HCT116 (cell line): ENCODE measurements around the gene RYR3. TPM values are rescaled to one million over a fixed set of nuclear protein-coding genes. Genes with fewer than 3 reads are reported as not detected.

Experiments used
- ATAC-seq: fragments of 200-7000 bp; cut with Tn5 transposase; 2 replicates; pipeline ENCODE4 v1.9.1; 2020; ENCODE audit warnings: mild to moderate bottlenecking, moderate library complexity
- BruUV-seq: library from RNA; stranded (reverse); fragments of 400-500 nt; replicated peaks from 2 replicates; lab custom pipeline; 2021; lab: Mats Ljungman, UMichigan
- CTCF ChIA-PET: fragments of 300-600 bp; sonication (Branson Sonifier 250); formaldehyde crosslinking; loops from one replicate; lab custom pipeline; 2021; ENCODE audit warnings: antibody characterized with exemption; lab: Charles Lee
- POLR2A ChIA-PET: fragments of 300-600, 350-600 bp; sonication (Branson Sonifier 250); formaldehyde crosslinking; loops from one replicate; lab custom pipeline; 2021; ENCODE audit warnings: antibody characterized with exemption; lab: Charles Lee
- RAD21 ChIA-PET, 2 experiments: fragments of 300-600 bp; sonication (Branson Sonifier 250); formaldehyde crosslinking; loops; one replicate each; lab custom pipeline; 2023; ENCODE audit warnings: low total read pairs in 2 of 2; ENCODE audit not compliant: uncharacterized antibody in 2 of 2, unreplicated experiment in 2 of 2, low non-redundant PET in 1 of 2; lab: Charles Lee
- DNase-seq: peaks from one replicate; pipeline ENCODE4 v3.0.0-alpha.2; 2010; ENCODE audit warnings: low read depth, low spot score
- H2AFZ ChIP-seq: fragments of 200-600 bp; shearing (Covaris generic), sonication (generic); 2 replicates; pipeline ENCODE4 v1.6.1; 2017; ENCODE audit warnings: low read depth, mixed run types, mixed read lengths, antibody characterized with exemption, low read length; ENCODE audit not compliant: poor library complexity, severe bottlenecking
- H3K27ac ChIP-seq: 2 replicates; pipeline ENCODE4 v1.5.1; 2012; ENCODE audit warnings: low read depth, low read length
- H3K27me3 ChIP-seq: fragments of 200-600 bp; sonication (generic); 2 replicates; pipeline ENCODE4 v1.6.1; 2016; ENCODE audit warnings: mixed run types, low read length, mixed read lengths; ENCODE audit not compliant: insufficient read depth
- H3K36me3 ChIP-seq, 2 experiments: fragments of 200-500 bp in 1 of 2; fragments of 200-600 bp in 1 of 2; sonication (Bioruptor generic) in 1 of 2; sonication (generic) in 1 of 2; 2 replicates each; pipeline versions ENCODE4 v1.5.1 to v1.6.1; 2014 to 2016; ENCODE audit warnings: low read length in 2 of 2, inconsistent platforms in 1 of 2, mixed read lengths in 1 of 2, mixed run types in 1 of 2; ENCODE audit not compliant: insufficient read depth in 2 of 2, control insufficient read depth in 1 of 2
- H3K4me1 ChIP-seq, 2 experiments: fragments of 200-600 bp in 1 of 2; sonication (generic) in 1 of 2; 2 replicates each; pipeline versions ENCODE4 v1.5.1 to v1.6.1; 2012 to 2017; ENCODE audit warnings: low read length in 2 of 2, inconsistent platforms in 1 of 2, mild to moderate bottlenecking in 1 of 2, mixed read lengths in 1 of 2, mixed run types in 1 of 2, moderate library complexity in 1 of 2; ENCODE audit not compliant: insufficient read depth in 2 of 2, control insufficient read depth in 1 of 2
- H3K4me2 ChIP-seq: fragments of 200-600 bp; sonication (generic); 2 replicates; pipeline ENCODE4 v1.6.1; 2017; ENCODE audit warnings: mixed run types, low read length, mixed read lengths
- H3K4me3 ChIP-seq, 2 experiments: fragments of 200-600 bp in 1 of 2; sonication (generic) in 1 of 2; replicated peaks in 1 of 2; 2 replicates each; pipeline ENCODE4 v1.5.1; 2011 to 2016; ENCODE audit warnings: low read length in 2 of 2, control low read depth in 1 of 2, low read depth in 1 of 2, mild to moderate bottlenecking in 1 of 2, mixed read lengths in 1 of 2, mixed run types in 1 of 2
- H3K79me2 ChIP-seq: fragments of 200-600 bp; sonication (generic); 2 replicates; pipeline ENCODE4 v1.6.1; 2017; ENCODE audit warnings: mild to moderate bottlenecking, mixed run types, low read length, moderate library complexity, mixed read lengths; ENCODE audit not compliant: insufficient read depth
- H3K9ac ChIP-seq: fragments of 200-600 bp; sonication (generic); 2 replicates; pipeline ENCODE4 v1.6.1; 2016; ENCODE audit warnings: low read length, mixed read lengths
- H3K9me2 ChIP-seq: fragments of 200-600 bp; sonication (generic), shearing (Covaris generic); 2 replicates; pipeline ENCODE4 v1.6.1; 2017; ENCODE audit warnings: mixed run types, mild to moderate bottlenecking, moderate library complexity; ENCODE audit not compliant: insufficient read depth
- H3K9me3 ChIP-seq, 2 experiments: fragments of 200-500 bp in 1 of 2; fragments of 200-600 bp in 1 of 2; sonication (Bioruptor generic) in 1 of 2; sonication (generic) in 1 of 2; 2 replicates each; pipeline ENCODE4 v1.6.1; 2014 to 2017; ENCODE audit warnings: low read length in 2 of 2, mixed read lengths in 2 of 2, inconsistent platforms in 1 of 2, low read depth in 1 of 2, mild to moderate bottlenecking in 1 of 2, mixed run types in 1 of 2, moderate library complexity in 1 of 2; ENCODE audit not compliant: control insufficient read depth in 1 of 2, insufficient read depth in 1 of 2
- H4K20me1 ChIP-seq: fragments of 200-600 bp; sonication (generic), shearing (Covaris generic); 2 replicates; pipeline ENCODE4 v1.6.1; 2017; ENCODE audit warnings: mixed run types, mild to moderate bottlenecking, moderate library complexity; ENCODE audit not compliant: insufficient read depth
- CBX3 ChIP-seq: IDR thresholded peaks from 2 replicates; pipeline ENCODE4 v1.6.1; 2012; ENCODE audit warnings: low read depth
- CEBPB ChIP-seq: IDR thresholded peaks from 2 replicates; pipeline ENCODE4 v1.6.1; 2012; ENCODE audit warnings: low read depth
- EGR1 ChIP-seq: IDR thresholded peaks from 2 replicates; pipeline ENCODE4 v1.6.1; 2012; ENCODE audit warnings: low read depth
- EZH2 ChIP-seq: fragments of 200-600 bp; sonication (generic); IDR thresholded peaks from 2 replicates; pipeline ENCODE4 v1.6.1; 2017; ENCODE audit warnings: antibody characterized with exemption, mixed run types
- EZH2phosphoT487 ChIP-seq: fragments of 200-600 bp; IDR thresholded peaks from 2 replicates; pipeline ENCODE4 v1.6.1; 2018; ENCODE audit warnings: antibody characterized with exemption, borderline replicate concordance
- FOSL1 ChIP-seq: IDR thresholded peaks from 2 replicates; pipeline ENCODE4 v1.6.1; 2012; ENCODE audit warnings: low read depth
- POLR2A ChIP-seq: IDR thresholded peaks from 2 replicates; pipeline ENCODE4 v1.7.0; 2011; ENCODE audit warnings: borderline replicate concordance; ENCODE audit not compliant: insufficient read depth, insufficient read length; ENCODE audit errors: extremely low read depth
- POLR2AphosphoS5 ChIP-seq: IDR thresholded peaks from 2 replicates; pipeline ENCODE4 v1.6.1; 2011; ENCODE audit warnings: mild to moderate bottlenecking, low read depth, low read length, moderate library complexity
- RAD21 ChIP-seq: IDR thresholded peaks from 2 replicates; pipeline ENCODE4 v1.6.1; 2012; ENCODE audit warnings: low read depth, mild to moderate bottlenecking
- SIN3A ChIP-seq: IDR thresholded peaks from 2 replicates; pipeline ENCODE4 v1.6.1; 2012; ENCODE audit warnings: low read depth
- TCF7L2 ChIP-seq: IDR thresholded peaks from 2 replicates; pipeline ENCODE4 v1.7.0; 2011; ENCODE audit warnings: borderline replicate concordance, inconsistent platforms; ENCODE audit not compliant: insufficient read depth, insufficient read length; ENCODE audit errors: extremely low read depth
- YY1 ChIP-seq: IDR thresholded peaks from 2 replicates; pipeline ENCODE4 v1.6.1; 2011; ENCODE audit warnings: low read length, low read depth, moderate library complexity, mild to moderate bottlenecking; ENCODE audit not compliant: insufficient replicate concordance; ENCODE audit errors: extremely low read depth
- ZNF274 ChIP-seq: fragments of 200-500 bp; sonication (Bioruptor generic); IDR thresholded peaks from 2 replicates; pipeline ENCODE4 v1.6.1; 2014; ENCODE audit warnings: mild to moderate bottlenecking, low read depth, low read length, inconsistent platforms
- intact Hi-C: fragments of 100-400 bp; cut with micrococcal nuclease; formaldehyde crosslinking; loops from 2 replicates; pipeline ENCODE4 v1.10.0; 2022
- total RNA-seq: library from RNA; stranded (reverse); gene quantifications from one replicate; pipeline ENCODE4 v1.2.1, GENCODE V29; 2021; ENCODE audit not compliant: unreplicated experiment
- TF ChIP-seq, protein P1 (sequence below): IDR thresholded peaks from 2 replicates; pipeline ENCODE4 v1.6.1; 2011; ENCODE audit warnings: mild to moderate bottlenecking, low read length, moderate library complexity; ENCODE audit not compliant: insufficient replicate concordance; ENCODE audit errors: extremely low read depth
- TF ChIP-seq, protein P2 (sequence below): IDR thresholded peaks from 2 replicates; pipeline ENCODE4 v1.6.1; 2012; ENCODE audit warnings: low read depth

The RYR3 gene
- total RNA-seq, 1 experiment from 2014 or later, result not detected

DNA sequence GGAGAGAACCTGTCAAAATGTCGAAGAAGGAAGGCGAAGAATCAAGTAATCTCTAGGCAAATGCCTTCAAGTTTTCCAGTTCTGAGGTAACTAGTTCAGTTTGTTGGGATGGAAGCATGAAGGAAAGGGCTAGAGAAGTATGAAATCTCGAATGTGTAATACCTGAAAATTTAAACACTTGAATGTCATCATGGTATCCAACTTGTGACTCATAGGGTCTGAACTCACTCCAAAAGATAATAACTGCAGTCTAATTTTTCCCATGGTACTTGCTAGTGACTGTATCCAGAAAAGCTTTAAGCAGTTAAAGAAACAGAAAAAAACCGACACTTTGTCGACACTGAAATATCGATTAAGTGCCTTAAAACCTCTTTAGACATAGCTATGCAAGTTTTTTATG, 554.6 kb downstream of the RYR3 start:
- H3K9me3 ChIP-seq, result no peaks in the 10 kb centered on the region
- H3K4me3 ChIP-seq, result no peak overlapping the region
- H3K9me2 ChIP-seq, result no peaks in the 10 kb centered on the region
- ChIA-PET POLR2A (no interaction called here), RAD21 (no interaction called here), CTCF (no interaction called here)
- TF ChIP-seq EZH2phosphoT487, result no peak
- TF ChIP-seq TCF7L2, result no peak
- TF ChIP-seq POLR2A, result no peak
- TF ChIP-seq CEBPB, result no peak
- no peak for TF ChIP-seq CBX3
- no peak for TF ChIP-seq FOSL1
- TF ChIP-seq, protein P1, sequence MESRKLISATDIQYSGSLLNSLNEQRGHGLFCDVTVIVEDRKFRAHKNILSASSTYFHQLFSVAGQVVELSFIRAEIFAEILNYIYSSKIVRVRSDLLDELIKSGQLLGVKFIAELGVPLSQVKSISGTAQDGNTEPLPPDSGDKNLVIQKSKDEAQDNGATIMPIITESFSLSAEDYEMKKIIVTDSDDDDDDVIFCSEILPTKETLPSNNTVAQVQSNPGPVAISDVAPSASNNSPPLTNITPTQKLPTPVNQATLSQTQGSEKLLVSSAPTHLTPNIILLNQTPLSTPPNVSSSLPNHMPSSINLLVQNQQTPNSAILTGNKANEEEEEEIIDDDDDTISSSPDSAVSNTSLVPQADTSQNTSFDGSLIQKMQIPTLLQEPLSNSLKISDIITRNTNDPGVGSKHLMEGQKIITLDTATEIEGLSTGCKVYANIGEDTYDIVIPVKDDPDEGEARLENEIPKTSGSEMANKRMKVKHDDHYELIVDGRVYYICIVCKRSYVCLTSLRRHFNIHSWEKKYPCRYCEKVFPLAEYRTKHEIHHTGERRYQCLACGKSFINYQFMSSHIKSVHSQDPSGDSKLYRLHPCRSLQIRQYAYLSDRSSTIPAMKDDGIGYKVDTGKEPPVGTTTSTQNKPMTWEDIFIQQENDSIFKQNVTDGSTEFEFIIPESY, result no peak
- TF ChIP-seq EZH2, result no peak
- no peak for TF ChIP-seq RAD21
- TF ChIP-seq, protein P2, sequence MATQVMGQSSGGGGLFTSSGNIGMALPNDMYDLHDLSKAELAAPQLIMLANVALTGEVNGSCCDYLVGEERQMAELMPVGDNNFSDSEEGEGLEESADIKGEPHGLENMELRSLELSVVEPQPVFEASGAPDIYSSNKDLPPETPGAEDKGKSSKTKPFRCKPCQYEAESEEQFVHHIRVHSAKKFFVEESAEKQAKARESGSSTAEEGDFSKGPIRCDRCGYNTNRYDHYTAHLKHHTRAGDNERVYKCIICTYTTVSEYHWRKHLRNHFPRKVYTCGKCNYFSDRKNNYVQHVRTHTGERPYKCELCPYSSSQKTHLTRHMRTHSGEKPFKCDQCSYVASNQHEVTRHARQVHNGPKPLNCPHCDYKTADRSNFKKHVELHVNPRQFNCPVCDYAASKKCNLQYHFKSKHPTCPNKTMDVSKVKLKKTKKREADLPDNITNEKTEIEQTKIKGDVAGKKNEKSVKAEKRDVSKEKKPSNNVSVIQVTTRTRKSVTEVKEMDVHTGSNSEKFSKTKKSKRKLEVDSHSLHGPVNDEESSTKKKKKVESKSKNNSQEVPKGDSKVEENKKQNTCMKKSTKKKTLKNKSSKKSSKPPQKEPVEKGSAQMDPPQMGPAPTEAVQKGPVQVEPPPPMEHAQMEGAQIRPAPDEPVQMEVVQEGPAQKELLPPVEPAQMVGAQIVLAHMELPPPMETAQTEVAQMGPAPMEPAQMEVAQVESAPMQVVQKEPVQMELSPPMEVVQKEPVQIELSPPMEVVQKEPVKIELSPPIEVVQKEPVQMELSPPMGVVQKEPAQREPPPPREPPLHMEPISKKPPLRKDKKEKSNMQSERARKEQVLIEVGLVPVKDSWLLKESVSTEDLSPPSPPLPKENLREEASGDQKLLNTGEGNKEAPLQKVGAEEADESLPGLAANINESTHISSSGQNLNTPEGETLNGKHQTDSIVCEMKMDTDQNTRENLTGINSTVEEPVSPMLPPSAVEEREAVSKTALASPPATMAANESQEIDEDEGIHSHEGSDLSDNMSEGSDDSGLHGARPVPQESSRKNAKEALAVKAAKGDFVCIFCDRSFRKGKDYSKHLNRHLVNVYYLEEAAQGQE, result no peak
- no peak for TF ChIP-seq EGR1
- no peak for TF ChIP-seq ZNF274
- no peak for TF ChIP-seq POLR2AphosphoS5
- TF ChIP-seq SIN3A, result no peak
- no peak for TF ChIP-seq YY1
- H3K4me2 ChIP-seq, result no peak overlapping the region
- no peaks in the 10 kb centered on the region for H4K20me1 ChIP-seq
- H3K9ac ChIP-seq, result no peak overlapping the region
- peaks cover 0 to 8% of the 10 kb centered on the region in 2 experiments; a peak in 2 of 4 replicates for H3K4me1 ChIP-seq
- ATAC-seq, result no peak
- no peaks in the 10 kb centered on the region for H3K27me3 ChIP-seq
- no peaks in the 10 kb centered on the region for H3K36me3 ChIP-seq
- no peak overlapping the region for H2AFZ ChIP-seq
- no TSS peak for BruUV-seq
- no peak for DNase-seq
- H3K79me2 ChIP-seq, result no peaks in the 10 kb centered on the region
- no peak overlapping the region for H3K27ac ChIP-seq
- intact Hi-C loops, result no loop called here
